PFSK-1 (cell line): Measurements from ENCODE around the gene MUC5AC.

Experiments used
- FOXP2 ChIP-seq: optimal IDR thresholded peaks from 2 replicates; pipeline ENCODE3; 2011; ENCODE audit warnings: borderline replicate concordance, control low read depth, inconsistent platforms; ENCODE audit not compliant: insufficient read depth; ENCODE audit errors: extremely low read length, extremely low read depth
- POLR2AphosphoS5 ChIP-seq: IDR thresholded peaks from 2 replicates; pipeline ENCODE4 v1.6.1; 2012; ENCODE audit warnings: low read depth, mild to moderate bottlenecking, control low read depth, low read length, moderate library complexity
- REST ChIP-seq, 2 experiments: IDR thresholded peaks; 2 replicates each; pipeline versions ENCODE4 v1.6.1 to v1.8.0; 2011 to 2012; ENCODE audit warnings: low read depth in 2 of 2, low read length in 2 of 2, control low read depth in 1 of 2, inconsistent platforms in 1 of 2, mild to moderate bottlenecking in 1 of 2, moderate library complexity in 1 of 2; ENCODE audit not compliant: insufficient read depth in 1 of 2
- SIN3A ChIP-seq: IDR thresholded peaks from 2 replicates; pipeline ENCODE4 v1.6.1; 2012; ENCODE audit warnings: mild to moderate bottlenecking, low read length, moderate library complexity, borderline replicate concordance; ENCODE audit not compliant: insufficient read depth
- TAF1 ChIP-seq: IDR thresholded peaks from 2 replicates; pipeline ENCODE4 v1.6.1; 2012; ENCODE audit warnings: low read length, control low read depth, borderline replicate concordance; ENCODE audit not compliant: insufficient read depth

- no peak for TF ChIP-seq POLR2AphosphoS5
- no peak for TF ChIP-seq SIN3A
- no peak for TF ChIP-seq REST (IDR thresholded peaks at IDR 0.05; ENCODE audit: insufficient read depth in 1 of 2, low read depth in 2 of 2, low read length in 2 of 2)
- no peak for TF ChIP-seq FOXP2
- no peak for TF ChIP-seq TAF1
Measured at GRCh38 chr11:1134848-1135445, 22.8 kb upstream of the MUC5AC start.
